Vagina (tissue), 2 donors: ENCODE data around the gene SV2A. TPM values are rescaled to one million over a fixed set of nuclear protein-coding genes. Genes with fewer than 3 reads are reported as not detected.
A peak's percentile ranks its signal among the peaks of the same experiment; 100 is the strongest.

Source experiments
- DNase-seq, 2 donors: peaks; one replicate each; pipeline ENCODE4 v3.0.0-alpha.2; 2017; ENCODE audit errors: extremely low spot score in 2 of 2
- H3K27ac ChIP-seq: fragments of 200-600 bp; sonication (generic); one replicate; pipeline ENCODE4 v1.5.1; 2019
- H3K27me3 ChIP-seq: fragments of 200-600 bp; sonication (generic); one replicate; pipeline ENCODE4 v1.5.1; 2019
- H3K36me3 ChIP-seq, 2 donors: fragments of 200-600 bp; sonication (generic); one replicate each; pipeline ENCODE4 v1.5.1; 2017 to 2019
- H3K4me1 ChIP-seq: fragments of 200-600 bp; sonication (generic); one replicate; pipeline ENCODE4 v1.5.1; 2019
- H3K4me3 ChIP-seq, 2 donors: fragments of 200-600 bp; sonication (generic); 1 replicate in 1 of 2; 2 replicates in 1 of 2; pipeline ENCODE4 v1.5.1; 2016 to 2019
- H3K9me3 ChIP-seq: fragments of 200-600 bp; sonication (generic); one replicate; pipeline ENCODE4 v1.5.1; 2019
- CTCF ChIP-seq, 3 experiments: fragments of 450-650 bp in 2 of 3; fragments of 200-600 bp in 1 of 3; sonication (generic) in 1 of 3; IDR thresholded peaks; one replicate each; pipeline ENCODE4 v1.5.1; 2017 to 2019; ENCODE audit warnings: antibody characterized with exemption in 3 of 3, mild to moderate bottlenecking in 2 of 3, moderate library complexity in 2 of 3
- POLR2A ChIP-seq, 2 donors: fragments of 450-650 bp; IDR thresholded peaks; one replicate each; pipeline ENCODE4 v1.6.1; 2017; ENCODE audit warnings: antibody characterized with exemption in 2 of 2, mild to moderate bottlenecking in 2 of 2, moderate library complexity in 2 of 2
- POLR2AphosphoS5 ChIP-seq, 2 donors: sonication (generic); formaldehyde crosslinking; IDR thresholded peaks; one replicate each; pipeline ENCODE4 v1.9.0; 2017; ENCODE audit warnings: antibody characterized with exemption in 2 of 2, mild to moderate bottlenecking in 2 of 2, low read depth in 1 of 2; ENCODE audit not compliant: insufficient read depth in 1 of 2
- intact Hi-C: fragments of 100-400 bp; cut with DNase I; formaldehyde crosslinking; loops from one replicate; pipeline ENCODE4 v1.15.1; 2023
- total RNA-seq: library from RNA; depleted of rRNA; stranded (reverse); fragments of >200 nt; gene quantifications from one replicate; pipeline ENCODE4 v1.2.3, GENCODE V29; 2016

Gene SV2A
- total RNA-seq, 1 donor from 2014 or later, result 7.6 TPM

GRCh38 chr1:149906570-149907075, 11.0 kb downstream of the SV2A start:
- Histone ChIP-seq H3K27me3 (no peaks in the 10 kb centered on the region), H3K9me3 (no peaks in the 10 kb centered on the region), H3K4me3 (no peak overlapping the region), H3K4me1 (no peaks in the 10 kb centered on the region), H3K27ac (no peak overlapping the region), H3K36me3 (no peaks in the 10 kb centered on the region)
- DNase-seq, result no peak
- intact Hi-C loops, result no loop called here
- TF ChIP-seq POLR2AphosphoS5 (IDR thresholded peaks at IDR 0.05; ENCODE audit: insufficient read depth in 1 of 2, low read depth in 1 of 2), result no peak
- TF ChIP-seq POLR2A (IDR thresholded peaks at IDR 0.05), result no peak
- TF ChIP-seq CTCF (IDR thresholded peaks at IDR 0.05), result no peak

GRCh38 chr1:149903836-149904491, 13.7 kb downstream of the SV2A start:
- intact Hi-C loops, result no loop called here
- H3K4me1 ChIP-seq, result peaks cover 8% of the 10 kb centered on the region
- no peak overlapping the region for H3K4me3 ChIP-seq
- TF ChIP-seq CTCF (IDR thresholded peaks at IDR 0.05), result no peak
- no peak overlapping the region for H3K27ac ChIP-seq
- no peak for DNase-seq
- no peaks in the 10 kb centered on the region for H3K36me3 ChIP-seq
- no peaks in the 10 kb centered on the region for H3K9me3 ChIP-seq
- H3K27me3 ChIP-seq, result no peaks in the 10 kb centered on the region

- H3K4me3 ChIP-seq, result peak within 1 kb of the TSS; percentile 58 to 68
- intact Hi-C loops, result no loop called here
- H3K4me1 ChIP-seq, result peaks cover 8% of the 10 kb centered on the region
- H3K36me3 ChIP-seq, result no peaks in the 10 kb centered on the region
- H3K27ac ChIP-seq, result peak within 1 kb of the TSS; percentile 78
- no peaks in the 10 kb centered on the region for H3K9me3 ChIP-seq
- no peaks in the 10 kb centered on the region for H3K27me3 ChIP-seq
- no peak for TF ChIP-seq CTCF (IDR thresholded peaks at IDR 0.05)
- peak; percentile 98 to 99 for TF ChIP-seq POLR2AphosphoS5 (IDR thresholded peaks at IDR 0.05; ENCODE audit: insufficient read depth in 1 of 2, low read depth in 1 of 2)
- peak in 1 of 2 donors; percentile 89 for TF ChIP-seq POLR2A (IDR thresholded peaks at IDR 0.05)
- DNase-seq, result peak in 1 of 2 donors; percentile 92
Measured at GRCh38 chr1:149899460-149900284, 18.0 kb downstream of the SV2A start, which contains the start of gene BOLA1. Gene BOLA1, plus strand, starts transcription at chr1:149899568. Its CDS starts 492 bp downstream, at chr1:149900060.

DNA sequence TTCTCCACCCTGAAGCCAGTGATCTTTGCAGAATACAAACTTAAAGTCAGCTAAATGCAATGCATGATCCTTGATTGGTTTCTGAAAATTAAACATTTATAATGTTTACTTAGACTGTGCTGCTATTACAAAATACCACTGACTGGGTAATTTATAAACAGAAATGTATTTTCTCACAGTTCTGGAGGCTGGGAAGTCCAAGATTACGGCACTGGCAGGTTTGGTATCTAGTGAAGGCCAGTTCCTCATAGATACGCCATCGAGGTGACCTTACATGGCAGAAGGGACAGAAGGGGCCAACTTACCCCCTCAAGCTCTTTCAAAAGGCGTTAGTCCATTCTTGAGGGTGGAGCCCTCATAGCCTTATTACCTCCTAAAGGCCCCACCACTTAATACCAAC, 21.1 kb downstream of the SV2A start:
- Histone ChIP-seq H3K4me3 (no peak overlapping the region), H3K4me1 (peaks cover 8% of the 10 kb centered on the region), H3K9me3 (no peaks in the 10 kb centered on the region), H3K27ac (no peak overlapping the region), H3K27me3 (no peaks in the 10 kb centered on the region), H3K36me3 (no peaks in the 10 kb centered on the region)
- no peak for TF ChIP-seq CTCF (IDR thresholded peaks at IDR 0.05)
- TF ChIP-seq POLR2AphosphoS5 (IDR thresholded peaks at IDR 0.05; ENCODE audit: insufficient read depth in 1 of 2, low read depth in 1 of 2), result no peak
- TF ChIP-seq POLR2A (IDR thresholded peaks at IDR 0.05), result no peak
- no peak for DNase-seq
- intact Hi-C loops, result no loop called here

DNA sequence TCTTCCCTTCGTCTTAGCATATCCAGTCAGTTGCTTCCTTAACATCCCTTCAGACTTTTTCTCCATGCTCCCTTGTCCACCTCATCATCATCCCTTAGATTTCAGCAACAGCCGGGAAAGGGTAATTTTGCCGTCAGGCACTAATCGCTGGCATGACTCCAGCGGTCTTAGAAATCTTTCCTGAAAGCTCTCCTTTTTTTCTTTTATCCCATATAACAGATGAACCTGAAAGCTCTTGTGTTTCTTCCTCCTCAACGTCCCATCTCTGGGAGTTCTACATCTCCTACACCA, 28.7 kb downstream of the SV2A start:
- DNase-seq, result peak in 1 of 2 donors; percentile 92
- intact Hi-C loops, result no loop called here
- peaks cover 22% of the 10 kb centered on the region for H3K4me1 ChIP-seq

More for the DNA sequence above, 28.7 kb downstream of the SV2A start:
- Histone ChIP-seq H3K9me3 (no peaks in the 10 kb centered on the region), H3K36me3 (no peaks in the 10 kb centered on the region), H3K4me3 (peak overlapping the region; percentile 60 to 66), H3K27ac (peak overlapping the region; percentile 97), H3K27me3 (no peaks in the 10 kb centered on the region)
- TF ChIP-seq POLR2A (IDR thresholded peaks at IDR 0.05) (no peak), CTCF (IDR thresholded peaks at IDR 0.05) (no peak), POLR2AphosphoS5 (IDR thresholded peaks at IDR 0.05; ENCODE audit: insufficient read depth in 1 of 2, low read depth in 1 of 2) (no peak)
